AG09309 (cell line): Measurements from ENCODE around the gene CTCF.

Experiments
- DNase-seq: peaks from one replicate; pipeline ENCODE4 v3.0.0-alpha.2; 2010; ENCODE audit warnings: low read depth
- H3K4me3 ChIP-seq: 2 replicates; pipeline ENCODE4 v1.5.1; 2011; ENCODE audit warnings: mild to moderate bottlenecking, low read depth, low read length, moderate library complexity; ENCODE audit not compliant: control insufficient read depth
- TF ChIP-seq, protein P1 (sequence below): IDR thresholded peaks from 2 replicates; pipeline ENCODE4 v1.5.1; 2011; ENCODE audit warnings: mild to moderate bottlenecking, low read depth, low read length, inconsistent platforms; ENCODE audit not compliant: insufficient read depth, control insufficient read depth; ENCODE audit errors: missing control alignments

CTCF gene

DNA sequence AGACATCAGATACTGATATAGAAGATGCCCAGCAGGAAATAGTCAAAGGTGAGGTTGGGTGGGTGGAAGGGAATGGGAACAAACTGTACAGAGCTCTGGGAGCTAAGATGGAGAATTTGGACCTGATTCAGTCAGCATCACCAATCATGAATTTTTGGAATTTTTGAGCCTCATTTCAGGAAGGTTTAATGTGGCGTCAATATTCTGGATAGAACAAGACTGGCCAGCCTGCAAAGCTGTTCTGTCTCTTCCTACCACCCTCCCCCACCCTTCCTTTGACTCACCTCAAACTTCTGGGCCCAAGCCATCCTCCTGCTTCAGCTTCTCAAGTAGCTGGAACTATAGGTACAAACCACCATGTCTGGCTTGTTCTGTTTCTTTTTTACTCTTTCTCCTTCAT lies 32.6 kb downstream of the CTCF start:
- DNase-seq = no peak
- TF ChIP-seq, protein P1, sequence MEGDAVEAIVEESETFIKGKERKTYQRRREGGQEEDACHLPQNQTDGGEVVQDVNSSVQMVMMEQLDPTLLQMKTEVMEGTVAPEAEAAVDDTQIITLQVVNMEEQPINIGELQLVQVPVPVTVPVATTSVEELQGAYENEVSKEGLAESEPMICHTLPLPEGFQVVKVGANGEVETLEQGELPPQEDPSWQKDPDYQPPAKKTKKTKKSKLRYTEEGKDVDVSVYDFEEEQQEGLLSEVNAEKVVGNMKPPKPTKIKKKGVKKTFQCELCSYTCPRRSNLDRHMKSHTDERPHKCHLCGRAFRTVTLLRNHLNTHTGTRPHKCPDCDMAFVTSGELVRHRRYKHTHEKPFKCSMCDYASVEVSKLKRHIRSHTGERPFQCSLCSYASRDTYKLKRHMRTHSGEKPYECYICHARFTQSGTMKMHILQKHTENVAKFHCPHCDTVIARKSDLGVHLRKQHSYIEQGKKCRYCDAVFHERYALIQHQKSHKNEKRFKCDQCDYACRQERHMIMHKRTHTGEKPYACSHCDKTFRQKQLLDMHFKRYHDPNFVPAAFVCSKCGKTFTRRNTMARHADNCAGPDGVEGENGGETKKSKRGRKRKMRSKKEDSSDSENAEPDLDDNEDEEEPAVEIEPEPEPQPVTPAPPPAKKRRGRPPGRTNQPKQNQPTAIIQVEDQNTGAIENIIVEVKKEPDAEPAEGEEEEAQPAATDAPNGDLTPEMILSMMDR = no peak
- H3K4me3 ChIP-seq = no peak overlapping the region

DNA sequence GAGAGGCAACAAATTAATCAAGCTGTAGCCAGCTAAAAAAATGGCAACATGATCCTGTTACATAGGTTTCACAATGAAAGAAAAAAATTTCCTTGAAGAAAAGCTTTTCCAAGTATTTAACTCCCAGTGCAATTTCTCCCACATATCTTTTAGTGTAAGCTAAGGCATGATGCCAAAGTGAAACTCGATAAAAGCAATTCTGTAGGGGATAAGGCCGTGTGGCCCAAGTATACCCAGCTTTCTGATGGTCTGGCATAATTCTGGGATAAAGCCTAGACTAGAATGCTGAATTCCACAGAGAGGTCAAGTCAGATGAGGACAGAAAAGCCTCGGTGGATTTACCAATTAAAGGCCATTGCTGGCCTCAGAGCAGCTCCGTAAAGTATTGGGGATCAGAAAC lies 36.2 kb downstream of the CTCF start:
- TF ChIP-seq, protein P1 = no peak
- no peak overlapping the region for H3K4me3 ChIP-seq
- no peak for DNase-seq

- TF ChIP-seq, protein P1 = no peak
- DNase-seq = no peak
- H3K4me3 ChIP-seq = no peak overlapping the region
These were observed 43.3 kb downstream of the CTCF start for GRCh38 chr16:67605641-67606040.

- DNase-seq = no peak
- H3K4me3 ChIP-seq = no peak overlapping the region
- TF ChIP-seq, protein P1 = no peak
These were observed 44.3 kb downstream of the CTCF start for GRCh38 chr16:67606632-67607031.

DNA sequence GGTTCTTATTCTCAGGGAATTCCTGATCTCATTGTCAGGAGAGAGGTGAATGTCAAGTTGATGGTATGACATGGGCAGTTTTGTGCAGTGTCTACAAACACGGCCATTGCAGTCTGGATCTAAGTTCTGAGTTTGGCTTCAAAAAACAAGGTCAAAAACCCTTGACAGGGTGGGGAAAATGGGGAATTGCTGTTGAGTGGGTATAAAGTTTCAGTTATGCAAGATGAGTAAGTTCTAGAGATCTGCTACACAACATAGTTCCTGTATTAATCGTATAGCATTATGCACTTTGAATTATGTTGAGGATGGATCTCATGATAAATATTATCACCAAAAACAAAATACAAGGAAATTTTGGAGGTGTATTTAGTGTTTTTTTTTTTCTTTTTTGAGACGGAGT lies 46.0 kb downstream of the CTCF start:
- DNase-seq = no peak
- TF ChIP-seq, protein P1 = no peak
- H3K4me3 ChIP-seq = no peak overlapping the region

DNA sequence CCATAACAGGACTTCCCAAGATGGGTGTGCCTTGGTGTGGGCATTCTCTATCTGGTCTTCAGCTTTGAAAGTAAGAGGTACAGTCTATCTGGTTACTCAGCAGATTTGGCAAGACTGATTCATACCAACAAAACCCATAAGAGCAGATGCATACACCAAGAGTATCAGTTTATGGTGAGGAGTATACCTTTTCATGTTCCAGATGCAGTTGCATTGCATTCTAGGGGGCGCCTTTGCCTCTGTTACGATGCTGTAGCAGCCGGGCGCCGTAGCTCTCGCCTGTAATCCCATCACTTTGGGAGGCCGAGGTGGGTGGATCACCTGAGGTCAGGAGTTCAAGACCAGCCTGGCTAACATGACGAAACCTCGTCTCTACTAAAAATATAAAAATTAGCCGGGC lies 51.5 kb downstream of the CTCF start:
- TF ChIP-seq, protein P1 = peak; percentile 3
- DNase-seq = no peak
- H3K4me3 ChIP-seq = no peak overlapping the region

DNA sequence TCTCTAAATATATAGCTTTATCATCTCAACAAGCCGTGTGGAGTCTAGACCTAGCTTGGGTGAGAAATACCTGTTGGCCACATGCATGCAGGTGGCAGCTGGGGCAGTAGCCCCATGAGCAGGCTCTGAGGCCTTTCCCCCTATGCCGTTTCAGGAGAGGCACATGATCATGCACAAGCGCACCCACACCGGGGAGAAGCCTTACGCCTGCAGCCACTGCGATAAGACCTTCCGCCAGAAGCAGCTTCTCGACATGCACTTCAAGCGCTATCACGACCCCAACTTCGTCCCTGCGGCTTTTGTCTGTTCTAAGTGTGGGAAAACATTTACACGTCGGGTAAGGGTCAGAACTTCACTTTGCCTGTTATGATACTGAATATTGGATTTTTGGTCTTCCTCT lies 65.9 kb downstream of the CTCF start:
- no peak for DNase-seq
- TF ChIP-seq, protein P1 = no peak
- no peak overlapping the region for H3K4me3 ChIP-seq
